HCT116 (cell line): ENCODE data around the gene NPC2. TPM values are rescaled to one million over a fixed set of nuclear protein-coding genes. Genes with fewer than 3 reads are reported as not detected.

Source experiments
- ATAC-seq: fragments of 200-7000 bp; cut with Tn5 transposase; 2 replicates; pipeline ENCODE4 v1.9.1; 2020; ENCODE audit warnings: mild to moderate bottlenecking, moderate library complexity
- BruUV-seq: library from RNA; stranded (reverse); fragments of 400-500 nt; replicated peaks from 2 replicates; lab custom pipeline; 2021; lab: Mats Ljungman, UMichigan
- CTCF ChIA-PET: fragments of 300-600 bp; sonication (Branson Sonifier 250); formaldehyde crosslinking; loops from one replicate; lab custom pipeline; 2021; ENCODE audit warnings: antibody characterized with exemption; lab: Charles Lee
- POLR2A ChIA-PET: fragments of 300-600, 350-600 bp; sonication (Branson Sonifier 250); formaldehyde crosslinking; loops from one replicate; lab custom pipeline; 2021; ENCODE audit warnings: antibody characterized with exemption; lab: Charles Lee
- RAD21 ChIA-PET, 2 experiments: fragments of 300-600 bp; sonication (Branson Sonifier 250); formaldehyde crosslinking; loops; one replicate each; lab custom pipeline; 2023; ENCODE audit warnings: low total read pairs in 2 of 2; ENCODE audit not compliant: uncharacterized antibody in 2 of 2, unreplicated experiment in 2 of 2, low non-redundant PET in 1 of 2; lab: Charles Lee
- DNase-seq: peaks from one replicate; pipeline ENCODE4 v3.0.0-alpha.2; 2010; ENCODE audit warnings: low read depth, low spot score
- H2AFZ ChIP-seq: fragments of 200-600 bp; shearing (Covaris generic), sonication (generic); 2 replicates; pipeline ENCODE4 v1.6.1; 2017; ENCODE audit warnings: low read depth, mixed run types, mixed read lengths, antibody characterized with exemption, low read length; ENCODE audit not compliant: poor library complexity, severe bottlenecking
- H3K27ac ChIP-seq: 2 replicates; pipeline ENCODE4 v1.5.1; 2012; ENCODE audit warnings: low read depth, low read length
- H3K27me3 ChIP-seq: fragments of 200-600 bp; sonication (generic); 2 replicates; pipeline ENCODE4 v1.6.1; 2016; ENCODE audit warnings: mixed run types, low read length, mixed read lengths; ENCODE audit not compliant: insufficient read depth
- H3K36me3 ChIP-seq, 2 experiments: fragments of 200-500 bp in 1 of 2; fragments of 200-600 bp in 1 of 2; sonication (Bioruptor generic) in 1 of 2; sonication (generic) in 1 of 2; 2 replicates each; pipeline versions ENCODE4 v1.5.1 to v1.6.1; 2014 to 2016; ENCODE audit warnings: low read length in 2 of 2, inconsistent platforms in 1 of 2, mixed read lengths in 1 of 2, mixed run types in 1 of 2; ENCODE audit not compliant: insufficient read depth in 2 of 2, control insufficient read depth in 1 of 2
- H3K4me1 ChIP-seq, 2 experiments: fragments of 200-600 bp in 1 of 2; sonication (generic) in 1 of 2; 2 replicates each; pipeline versions ENCODE4 v1.5.1 to v1.6.1; 2012 to 2017; ENCODE audit warnings: low read length in 2 of 2, inconsistent platforms in 1 of 2, mild to moderate bottlenecking in 1 of 2, mixed read lengths in 1 of 2, mixed run types in 1 of 2, moderate library complexity in 1 of 2; ENCODE audit not compliant: insufficient read depth in 2 of 2, control insufficient read depth in 1 of 2
- H3K4me2 ChIP-seq: fragments of 200-600 bp; sonication (generic); 2 replicates; pipeline ENCODE4 v1.6.1; 2017; ENCODE audit warnings: mixed run types, low read length, mixed read lengths
- H3K4me3 ChIP-seq, 2 experiments: fragments of 200-600 bp in 1 of 2; sonication (generic) in 1 of 2; replicated peaks in 1 of 2; 2 replicates each; pipeline ENCODE4 v1.5.1; 2011 to 2016; ENCODE audit warnings: low read length in 2 of 2, control low read depth in 1 of 2, low read depth in 1 of 2, mild to moderate bottlenecking in 1 of 2, mixed read lengths in 1 of 2, mixed run types in 1 of 2
- H3K79me2 ChIP-seq: fragments of 200-600 bp; sonication (generic); 2 replicates; pipeline ENCODE4 v1.6.1; 2017; ENCODE audit warnings: mild to moderate bottlenecking, mixed run types, low read length, moderate library complexity, mixed read lengths; ENCODE audit not compliant: insufficient read depth
- H3K9ac ChIP-seq: fragments of 200-600 bp; sonication (generic); 2 replicates; pipeline ENCODE4 v1.6.1; 2016; ENCODE audit warnings: low read length, mixed read lengths
- H3K9me2 ChIP-seq: fragments of 200-600 bp; sonication (generic), shearing (Covaris generic); 2 replicates; pipeline ENCODE4 v1.6.1; 2017; ENCODE audit warnings: mixed run types, mild to moderate bottlenecking, moderate library complexity; ENCODE audit not compliant: insufficient read depth
- H3K9me3 ChIP-seq, 2 experiments: fragments of 200-500 bp in 1 of 2; fragments of 200-600 bp in 1 of 2; sonication (Bioruptor generic) in 1 of 2; sonication (generic) in 1 of 2; 2 replicates each; pipeline ENCODE4 v1.6.1; 2014 to 2017; ENCODE audit warnings: low read length in 2 of 2, mixed read lengths in 2 of 2, inconsistent platforms in 1 of 2, low read depth in 1 of 2, mild to moderate bottlenecking in 1 of 2, mixed run types in 1 of 2, moderate library complexity in 1 of 2; ENCODE audit not compliant: control insufficient read depth in 1 of 2, insufficient read depth in 1 of 2
- H4K20me1 ChIP-seq: fragments of 200-600 bp; sonication (generic), shearing (Covaris generic); 2 replicates; pipeline ENCODE4 v1.6.1; 2017; ENCODE audit warnings: mixed run types, mild to moderate bottlenecking, moderate library complexity; ENCODE audit not compliant: insufficient read depth
- EZH2phosphoT487 ChIP-seq: fragments of 200-600 bp; IDR thresholded peaks from 2 replicates; pipeline ENCODE4 v1.6.1; 2018; ENCODE audit warnings: antibody characterized with exemption, borderline replicate concordance
- FOSL1 ChIP-seq: IDR thresholded peaks from 2 replicates; pipeline ENCODE4 v1.6.1; 2012; ENCODE audit warnings: low read depth
- JUND ChIP-seq: IDR thresholded peaks from 2 replicates; pipeline ENCODE4 v1.6.1; 2012
- POLR2A ChIP-seq: IDR thresholded peaks from 2 replicates; pipeline ENCODE4 v1.7.0; 2011; ENCODE audit warnings: borderline replicate concordance; ENCODE audit not compliant: insufficient read depth, insufficient read length; ENCODE audit errors: extremely low read depth
- SP1 ChIP-seq: IDR thresholded peaks from 2 replicates; pipeline ENCODE4 v1.6.1; 2012; ENCODE audit warnings: low read depth
- SRF ChIP-seq: IDR thresholded peaks from 2 replicates; pipeline ENCODE4 v1.6.1; 2012; ENCODE audit warnings: low read depth
- ZFX ChIP-seq: fragments of 450-650 bp; IDR thresholded peaks from 2 replicates; pipeline ENCODE4 v1.6.1; 2017
- ZNF274 ChIP-seq: fragments of 200-500 bp; sonication (Bioruptor generic); IDR thresholded peaks from 2 replicates; pipeline ENCODE4 v1.6.1; 2014; ENCODE audit warnings: mild to moderate bottlenecking, low read depth, low read length, inconsistent platforms
- intact Hi-C: fragments of 100-400 bp; cut with micrococcal nuclease; formaldehyde crosslinking; loops from 2 replicates; pipeline ENCODE4 v1.10.0; 2022
- total RNA-seq: library from RNA; stranded (reverse); gene quantifications from one replicate; pipeline ENCODE4 v1.2.1, GENCODE V29; 2021; ENCODE audit not compliant: unreplicated experiment
- TF ChIP-seq, protein P1 (sequence below): IDR thresholded peaks from 2 replicates; pipeline ENCODE4 v1.6.1; 2012; ENCODE audit warnings: low read depth
- TF ChIP-seq, protein P2 (sequence below), 3 experiments: fragments of 200-600 bp in 1 of 3; sonication (generic) in 1 of 3; IDR thresholded peaks in 2 of 3; conservative IDR thresholded peaks in 1 of 3; 2 replicates each; pipeline ENCODE4 v1.5.1; 2012 to 2017; ENCODE audit warnings: low read depth in 2 of 3, low read length in 2 of 3, antibody characterized with exemption in 1 of 3, borderline replicate concordance in 1 of 3, control low read depth in 1 of 3, mild to moderate bottlenecking in 1 of 3, mixed read lengths in 1 of 3, mixed run types in 1 of 3, moderate library complexity in 1 of 3; ENCODE audit not compliant: insufficient read depth in 1 of 3

Gene NPC2
- total RNA-seq, 1 experiment from 2014 or later = 105 TPM

DNA sequence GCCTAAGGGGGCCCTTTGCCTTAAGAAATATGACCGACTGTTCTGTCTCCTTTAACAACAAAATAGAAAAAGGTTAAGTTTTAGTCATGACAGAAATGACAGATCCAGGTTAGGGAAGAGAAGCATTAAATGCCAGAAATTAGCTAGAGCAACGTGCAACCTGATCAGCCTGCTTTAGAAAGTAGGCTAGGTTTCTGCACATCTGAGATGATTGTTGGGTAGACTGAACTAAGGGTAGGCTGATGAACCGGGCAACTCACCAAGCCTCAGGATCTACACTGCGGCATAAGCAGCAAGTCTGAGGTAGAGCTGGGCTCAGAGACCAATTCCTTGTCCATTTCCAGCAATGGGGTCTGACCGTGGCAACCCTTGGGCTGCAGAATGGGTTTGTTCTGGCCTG lies 29.4 kb downstream of the NPC2 start:
- TF ChIP-seq ZFX = no peak
- TF ChIP-seq POLR2A = no peak
- no peak for TF ChIP-seq ZNF274
- TF ChIP-seq SRF = no peak
- TF ChIP-seq, protein P1, sequence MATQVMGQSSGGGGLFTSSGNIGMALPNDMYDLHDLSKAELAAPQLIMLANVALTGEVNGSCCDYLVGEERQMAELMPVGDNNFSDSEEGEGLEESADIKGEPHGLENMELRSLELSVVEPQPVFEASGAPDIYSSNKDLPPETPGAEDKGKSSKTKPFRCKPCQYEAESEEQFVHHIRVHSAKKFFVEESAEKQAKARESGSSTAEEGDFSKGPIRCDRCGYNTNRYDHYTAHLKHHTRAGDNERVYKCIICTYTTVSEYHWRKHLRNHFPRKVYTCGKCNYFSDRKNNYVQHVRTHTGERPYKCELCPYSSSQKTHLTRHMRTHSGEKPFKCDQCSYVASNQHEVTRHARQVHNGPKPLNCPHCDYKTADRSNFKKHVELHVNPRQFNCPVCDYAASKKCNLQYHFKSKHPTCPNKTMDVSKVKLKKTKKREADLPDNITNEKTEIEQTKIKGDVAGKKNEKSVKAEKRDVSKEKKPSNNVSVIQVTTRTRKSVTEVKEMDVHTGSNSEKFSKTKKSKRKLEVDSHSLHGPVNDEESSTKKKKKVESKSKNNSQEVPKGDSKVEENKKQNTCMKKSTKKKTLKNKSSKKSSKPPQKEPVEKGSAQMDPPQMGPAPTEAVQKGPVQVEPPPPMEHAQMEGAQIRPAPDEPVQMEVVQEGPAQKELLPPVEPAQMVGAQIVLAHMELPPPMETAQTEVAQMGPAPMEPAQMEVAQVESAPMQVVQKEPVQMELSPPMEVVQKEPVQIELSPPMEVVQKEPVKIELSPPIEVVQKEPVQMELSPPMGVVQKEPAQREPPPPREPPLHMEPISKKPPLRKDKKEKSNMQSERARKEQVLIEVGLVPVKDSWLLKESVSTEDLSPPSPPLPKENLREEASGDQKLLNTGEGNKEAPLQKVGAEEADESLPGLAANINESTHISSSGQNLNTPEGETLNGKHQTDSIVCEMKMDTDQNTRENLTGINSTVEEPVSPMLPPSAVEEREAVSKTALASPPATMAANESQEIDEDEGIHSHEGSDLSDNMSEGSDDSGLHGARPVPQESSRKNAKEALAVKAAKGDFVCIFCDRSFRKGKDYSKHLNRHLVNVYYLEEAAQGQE = no peak
- TF ChIP-seq EZH2phosphoT487 = no peak
- TF ChIP-seq, protein P2, sequence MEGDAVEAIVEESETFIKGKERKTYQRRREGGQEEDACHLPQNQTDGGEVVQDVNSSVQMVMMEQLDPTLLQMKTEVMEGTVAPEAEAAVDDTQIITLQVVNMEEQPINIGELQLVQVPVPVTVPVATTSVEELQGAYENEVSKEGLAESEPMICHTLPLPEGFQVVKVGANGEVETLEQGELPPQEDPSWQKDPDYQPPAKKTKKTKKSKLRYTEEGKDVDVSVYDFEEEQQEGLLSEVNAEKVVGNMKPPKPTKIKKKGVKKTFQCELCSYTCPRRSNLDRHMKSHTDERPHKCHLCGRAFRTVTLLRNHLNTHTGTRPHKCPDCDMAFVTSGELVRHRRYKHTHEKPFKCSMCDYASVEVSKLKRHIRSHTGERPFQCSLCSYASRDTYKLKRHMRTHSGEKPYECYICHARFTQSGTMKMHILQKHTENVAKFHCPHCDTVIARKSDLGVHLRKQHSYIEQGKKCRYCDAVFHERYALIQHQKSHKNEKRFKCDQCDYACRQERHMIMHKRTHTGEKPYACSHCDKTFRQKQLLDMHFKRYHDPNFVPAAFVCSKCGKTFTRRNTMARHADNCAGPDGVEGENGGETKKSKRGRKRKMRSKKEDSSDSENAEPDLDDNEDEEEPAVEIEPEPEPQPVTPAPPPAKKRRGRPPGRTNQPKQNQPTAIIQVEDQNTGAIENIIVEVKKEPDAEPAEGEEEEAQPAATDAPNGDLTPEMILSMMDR (IDR thresholded peaks at IDR 0.05 in 2 of 3, conservative IDR thresholded peaks at IDR 0.05 in 1 of 3; ENCODE audit: borderline replicate concordance in 1 of 3, insufficient read depth in 1 of 3, low read depth in 2 of 3, low read length in 2 of 3) = no peak
- TF ChIP-seq SP1 = no peak
- TF ChIP-seq FOSL1 = no peak
- TF ChIP-seq JUND = no peak
- intact Hi-C loops = no loop called here
- no peak for ATAC-seq
- Histone ChIP-seq H3K4me1 (0 out of 4 replicates have a peak, but pooled peaks cover 0 to 3% of the 10 kb centered on the region in 2 experiments), H2AFZ (no peak overlapping the region), H3K27ac (no peak overlapping the region), H3K79me2 (no peaks in the 10 kb centered on the region), H3K27me3 (0 out of 2 replicates have a peak, but pooled peaks cover 4% of the 10 kb centered on the region), H3K4me2 (no peak overlapping the region), H3K4me3 (no peak overlapping the region), H3K9me2 (no peaks in the 10 kb centered on the region), H3K9ac (no peak overlapping the region), H3K36me3 (no peaks in the 10 kb centered on the region), H3K9me3 (no peaks in the 10 kb centered on the region), H4K20me1 (no peaks in the 10 kb centered on the region)
- CTCF ChIA-PET = no interaction called here
- POLR2A ChIA-PET = no interaction called here
- no peak for DNase-seq
- RAD21 ChIA-PET = no interaction called here
- no TSS peak for BruUV-seq
